HG02870 (cell line): ENCODE data around the gene COASY.
A peak's percentile ranks its signal among the peaks of the same experiment; 100 is the strongest.

Source experiments
- ATAC-seq: cut with Tn5 transposase; IDR thresholded peaks from one replicate; pipeline ENCODE4 v1.9.1; 2021; ENCODE audit warnings: mild to moderate bottlenecking, moderate library complexity; ENCODE audit not compliant: unreplicated experiment

The COASY gene

DNA sequence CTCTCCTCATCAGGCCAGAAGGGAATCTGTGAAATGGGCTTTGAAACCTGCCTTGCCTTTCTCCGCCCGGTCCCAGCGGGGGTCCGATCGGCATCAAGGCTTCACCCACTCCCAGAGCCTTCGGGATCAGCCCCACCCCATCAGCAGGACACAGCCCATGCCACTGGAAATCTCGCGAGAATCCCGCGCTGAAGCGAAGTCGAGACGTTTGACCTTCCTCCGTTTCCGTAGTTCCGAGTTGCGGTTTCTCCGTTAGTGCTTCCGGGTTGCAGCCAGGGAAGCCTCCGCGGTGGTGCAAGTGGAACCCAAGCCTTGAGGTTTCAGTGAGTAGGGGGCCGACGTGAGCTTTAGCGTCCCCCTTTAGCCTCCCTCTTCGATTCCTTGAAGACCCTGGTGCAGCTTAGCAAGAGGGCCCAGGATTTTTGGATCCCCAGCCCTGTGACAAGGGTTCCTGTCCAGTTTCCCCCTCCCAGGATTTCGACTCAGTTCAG lies at the start of gene COASY:
Gene COASY, plus strand, starts transcription at position 252 of the 491 bp plus-strand sequence. CDS start 475 bp downstream, outside the sequence.
- peak; percentile 64 for ATAC-seq

DNA sequence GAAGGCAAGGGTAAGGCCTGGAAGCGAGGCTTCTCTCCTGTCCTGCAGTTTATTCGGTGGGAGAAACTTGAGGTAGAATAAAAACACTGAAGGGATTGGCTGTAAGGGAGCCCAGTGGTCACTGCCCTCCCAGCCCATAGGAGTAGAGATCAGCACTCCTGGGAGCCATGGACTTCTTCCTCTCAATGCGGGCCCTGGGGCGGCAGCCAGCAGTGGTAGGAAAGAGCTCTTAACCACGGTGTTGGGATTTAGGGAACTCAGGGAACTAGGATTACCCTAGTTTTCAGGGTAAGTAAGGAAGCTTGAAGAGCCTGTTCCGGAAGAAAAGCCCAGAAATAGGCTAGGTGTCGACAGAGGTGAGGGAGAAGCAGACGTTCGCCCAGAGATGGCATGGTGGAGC lies 49.7 kb upstream of the COASY start:
- ATAC-seq, result no peak

DNA sequence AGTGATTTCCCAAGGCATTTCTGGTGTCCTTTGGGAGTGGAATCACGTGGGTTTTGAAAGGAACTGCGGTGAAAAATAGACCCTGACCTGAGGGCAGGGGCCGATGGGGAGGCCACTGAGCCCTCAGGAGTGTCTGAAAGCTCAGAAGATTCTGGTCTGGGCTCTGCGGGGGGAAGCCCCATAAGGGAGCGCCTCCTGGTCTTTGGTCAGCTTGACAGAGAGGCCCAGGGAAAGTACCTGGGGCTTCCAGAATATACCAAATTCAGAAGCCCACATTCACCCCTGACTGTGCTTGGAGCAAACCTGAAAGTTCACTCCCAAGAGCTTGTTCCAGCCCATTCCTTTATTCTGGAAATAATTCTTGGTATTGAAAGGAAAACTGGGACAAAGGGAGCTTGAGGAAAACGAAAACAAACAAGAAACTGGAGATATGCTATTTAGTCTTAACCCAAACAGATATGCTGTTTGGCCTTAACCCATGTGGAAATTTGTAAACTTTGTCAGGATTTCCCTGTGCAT lies 49.2 kb upstream of the COASY start:
- peak; percentile 68 for ATAC-seq

DNA sequence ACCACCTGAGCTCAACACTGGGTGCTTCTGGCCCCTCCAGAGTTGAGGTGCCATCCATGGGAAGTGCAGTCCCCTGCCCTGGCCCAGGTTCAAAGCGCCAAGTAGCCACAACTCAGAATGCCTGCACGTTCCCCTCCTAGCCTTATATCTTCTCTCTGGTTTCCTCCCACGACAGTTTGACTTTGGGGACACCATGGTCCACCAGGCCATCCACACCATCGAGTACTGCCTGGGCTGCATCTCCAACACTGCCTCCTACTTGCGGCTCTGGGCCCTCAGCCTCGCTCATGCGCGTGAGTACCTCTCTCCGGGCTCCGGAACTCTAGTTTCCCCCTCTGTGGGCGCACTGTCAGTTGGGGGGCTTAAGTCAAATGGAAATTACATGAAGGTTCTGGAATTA lies 48.3 kb upstream of the COASY start:
- ATAC-seq, result no peak

DNA sequence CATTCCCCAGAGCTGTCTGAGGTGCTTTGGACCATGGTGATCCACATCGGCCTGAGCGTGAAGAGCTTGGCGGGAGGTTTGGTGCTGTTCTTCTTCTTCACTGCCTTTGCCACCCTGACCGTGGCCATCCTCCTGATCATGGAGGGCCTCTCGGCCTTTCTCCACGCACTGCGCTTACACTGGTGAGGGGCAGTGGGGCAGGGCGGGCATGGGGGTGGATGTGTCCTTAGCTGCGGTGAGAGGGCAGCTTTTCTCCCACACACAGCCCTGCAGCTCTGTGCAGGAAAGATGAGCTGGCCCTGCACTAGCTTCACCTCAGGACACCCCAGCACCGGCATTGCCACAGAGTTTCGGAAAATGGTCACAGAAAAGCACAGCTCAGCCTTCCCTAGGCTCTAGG lies 47.7 kb upstream of the COASY start:
- ATAC-seq, result no peak

DNA sequence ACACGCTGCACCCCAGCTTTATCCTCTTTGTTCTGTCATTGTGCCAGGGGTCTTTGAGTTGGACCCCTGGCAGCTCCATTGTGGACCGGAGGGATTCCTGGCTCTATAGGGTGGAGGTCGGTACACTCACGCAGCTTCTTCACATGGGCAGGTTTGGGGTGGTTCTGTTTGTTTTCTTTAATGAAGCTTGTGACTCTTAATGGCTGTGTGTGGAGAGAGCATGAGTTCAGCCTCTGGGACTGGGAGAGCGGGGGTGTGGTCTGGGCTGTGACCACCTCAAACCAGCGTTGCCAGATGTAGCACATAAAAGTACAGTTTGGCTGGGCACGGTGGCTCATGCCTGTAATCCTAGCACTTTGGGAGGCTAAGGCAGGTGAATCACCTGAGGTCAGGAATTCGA lies 47.1 kb upstream of the COASY start:
- ATAC-seq, result no peak

DNA sequence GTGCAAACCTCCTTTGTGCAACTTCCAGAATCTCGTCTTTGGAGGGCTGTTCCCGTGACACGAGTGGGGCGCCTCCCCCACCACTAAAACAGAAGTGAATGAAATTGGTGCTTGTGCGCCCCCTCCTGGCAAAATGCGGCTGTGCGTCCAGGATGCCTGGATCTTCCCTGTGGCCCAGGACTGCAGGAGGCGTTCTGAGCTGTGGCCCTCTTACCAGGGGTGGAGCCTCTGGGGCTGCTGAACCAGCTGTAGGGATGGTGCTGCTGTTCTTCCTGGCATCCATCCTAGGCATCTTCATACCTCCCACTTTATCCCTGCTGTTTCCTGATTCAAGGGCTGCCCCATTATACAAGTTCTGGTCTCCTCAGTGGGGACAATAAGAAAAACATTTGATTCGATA lies 44.4 kb upstream of the COASY start:
- ATAC-seq, result no peak

DNA sequence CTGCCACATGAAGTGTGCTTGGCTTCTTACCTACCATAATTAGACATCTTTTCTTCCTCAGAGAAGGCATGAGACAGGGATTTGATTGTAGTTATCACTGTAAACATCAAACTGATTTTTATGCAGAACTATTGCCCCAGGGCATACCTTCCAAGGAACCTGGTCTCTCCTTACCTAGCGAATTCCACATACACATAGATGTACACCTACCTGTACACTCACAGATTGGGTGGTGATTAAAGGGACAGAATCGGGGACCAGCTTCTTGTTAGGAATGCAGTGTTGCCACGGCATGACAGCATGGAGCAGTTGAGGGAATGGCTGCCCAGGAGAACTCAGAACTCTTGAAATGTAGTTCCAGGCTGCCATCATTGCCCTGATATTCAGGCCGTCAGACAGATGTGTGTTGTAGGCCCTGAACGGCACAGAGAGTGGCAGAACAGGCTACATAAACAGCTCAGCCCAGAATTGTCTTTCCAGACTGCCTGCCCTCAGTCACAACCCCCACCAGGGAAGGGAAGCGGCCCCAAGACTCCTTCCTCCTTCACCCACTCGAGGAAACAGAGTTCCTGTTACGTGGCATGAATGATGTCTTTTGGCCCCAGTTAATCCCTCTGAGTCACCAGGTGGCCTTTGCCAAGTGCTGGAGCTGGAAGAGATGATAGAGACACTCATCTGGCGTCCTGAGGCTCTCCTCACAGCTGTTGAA lies 43.7 kb upstream of the COASY start:
- ATAC-seq, result no peak

DNA sequence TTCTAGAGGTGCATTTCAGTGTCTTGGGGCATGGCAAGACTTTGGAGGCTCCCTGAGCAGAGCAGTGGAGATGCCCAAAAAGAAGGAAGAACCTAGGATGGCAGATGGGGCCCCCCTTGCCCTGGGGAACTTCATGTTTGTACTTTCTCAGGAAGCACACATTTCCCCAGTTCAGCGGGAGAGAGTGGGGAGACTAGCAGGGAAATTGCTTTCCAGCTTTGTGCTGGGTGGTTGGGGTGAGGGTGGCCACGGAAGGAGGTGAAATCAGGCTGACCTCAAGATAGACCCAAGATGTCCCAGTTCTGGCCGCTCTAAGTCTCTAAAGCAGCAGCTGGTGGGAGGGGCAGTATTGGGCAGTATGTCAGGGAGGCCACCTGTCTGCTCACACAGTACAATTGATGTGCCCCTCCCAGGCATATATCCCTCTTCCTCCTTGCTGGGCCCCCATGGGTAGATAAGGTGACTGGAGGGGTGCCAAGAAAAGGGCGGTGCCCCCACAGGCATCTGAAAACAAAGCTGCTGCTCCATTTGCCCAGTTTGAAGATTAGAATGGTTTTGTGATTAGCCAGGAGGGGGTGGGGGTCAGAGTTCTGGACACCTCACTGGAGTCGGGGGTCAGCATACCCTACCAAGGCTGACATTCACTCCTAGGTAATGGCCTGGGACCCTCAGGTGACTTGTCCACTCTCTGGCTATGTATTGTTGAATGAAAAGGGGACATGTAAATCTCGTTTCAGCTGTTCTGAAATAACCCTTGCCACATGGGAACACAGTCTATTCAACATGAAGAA lies 43.0 kb upstream of the COASY start:
- no peak for ATAC-seq

DNA sequence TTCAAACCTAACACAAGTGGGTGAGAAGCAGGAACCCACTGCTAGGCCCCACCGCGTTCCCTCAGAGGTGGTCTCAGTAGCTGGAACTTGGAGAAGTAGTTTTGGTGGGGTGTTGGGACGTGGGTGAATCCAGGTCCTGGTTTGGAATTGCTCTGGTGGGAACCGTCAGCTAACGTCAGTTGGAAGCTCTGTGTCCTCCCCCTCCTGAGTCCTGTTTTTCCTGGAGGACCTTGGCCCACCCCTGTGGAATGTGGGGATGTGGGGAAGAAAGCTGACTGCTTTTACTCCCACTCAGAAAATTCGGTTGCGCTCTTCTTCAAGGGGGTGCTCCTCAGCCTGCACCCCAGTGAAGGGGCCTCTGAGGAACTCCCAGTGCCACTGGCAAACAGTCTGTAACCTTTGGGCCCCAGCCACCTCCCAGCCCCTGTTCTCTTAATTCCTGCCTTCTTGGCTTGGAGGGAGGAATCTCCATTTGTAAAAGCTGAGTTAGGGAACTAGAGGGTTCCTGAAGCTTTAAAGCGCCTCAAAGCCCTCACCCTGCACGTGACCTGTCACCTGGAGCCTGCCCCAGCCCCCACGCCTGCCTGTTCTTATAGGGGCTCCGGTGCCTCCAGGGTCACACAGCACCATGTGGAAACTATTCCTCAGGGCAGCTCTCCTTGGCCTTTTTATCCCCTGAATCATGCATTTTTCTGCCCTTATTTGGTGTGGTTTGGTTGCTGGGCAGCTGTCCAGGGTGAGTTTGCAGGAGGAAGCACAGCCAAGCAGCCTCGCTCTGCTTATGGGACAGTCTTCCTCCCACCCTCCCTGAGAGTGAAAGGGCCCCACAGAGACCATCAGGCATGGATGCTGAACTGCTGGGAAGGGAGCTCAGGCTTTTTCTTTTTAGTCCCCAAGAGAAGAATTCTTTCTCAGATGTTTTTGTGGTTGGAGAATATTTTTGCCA lies 42.1 kb upstream of the COASY start:
- ATAC-seq, result no peak

DNA sequence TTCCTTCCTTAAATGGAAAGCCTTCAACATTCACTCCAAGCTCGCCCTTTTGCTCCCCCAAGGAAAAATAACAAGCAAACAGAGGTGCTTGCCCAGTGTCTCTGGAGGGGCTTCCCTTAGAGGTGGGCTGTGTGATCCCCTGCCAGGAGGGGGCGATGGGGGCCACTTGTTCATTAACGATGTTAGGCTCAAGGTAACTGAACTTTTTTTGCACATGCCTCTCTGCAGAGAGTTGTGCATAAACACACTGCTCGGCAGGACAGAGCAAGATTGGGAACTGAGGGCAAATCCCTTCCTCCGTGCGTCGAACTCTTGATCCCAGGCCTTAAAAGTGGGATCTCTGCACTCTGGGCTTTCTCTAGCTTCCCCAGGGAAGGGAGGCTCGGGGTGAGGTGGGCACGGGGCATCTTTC lies 41.4 kb upstream of the COASY start:
- ATAC-seq, result no peak

DNA sequence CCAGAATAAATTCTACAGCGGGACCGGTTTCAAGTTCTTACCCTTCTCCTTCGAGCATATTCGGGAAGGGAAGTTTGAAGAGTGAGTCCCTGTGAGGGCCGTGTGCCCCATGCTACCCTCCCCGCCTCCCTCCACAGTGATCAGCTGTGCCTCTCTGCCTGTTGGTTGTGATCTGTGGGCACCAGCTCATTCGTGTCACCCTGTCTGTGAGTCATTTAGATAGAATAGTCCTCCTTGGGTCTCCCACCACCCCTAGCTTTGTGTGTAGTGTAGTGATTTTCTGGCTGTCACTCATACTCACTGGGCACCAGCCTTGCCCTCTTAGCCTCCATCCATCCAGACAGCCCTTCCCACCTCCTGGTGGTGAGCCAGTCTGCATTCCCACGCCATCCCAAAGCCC lies 40.9 kb upstream of the COASY start:
- no peak for ATAC-seq

DNA sequence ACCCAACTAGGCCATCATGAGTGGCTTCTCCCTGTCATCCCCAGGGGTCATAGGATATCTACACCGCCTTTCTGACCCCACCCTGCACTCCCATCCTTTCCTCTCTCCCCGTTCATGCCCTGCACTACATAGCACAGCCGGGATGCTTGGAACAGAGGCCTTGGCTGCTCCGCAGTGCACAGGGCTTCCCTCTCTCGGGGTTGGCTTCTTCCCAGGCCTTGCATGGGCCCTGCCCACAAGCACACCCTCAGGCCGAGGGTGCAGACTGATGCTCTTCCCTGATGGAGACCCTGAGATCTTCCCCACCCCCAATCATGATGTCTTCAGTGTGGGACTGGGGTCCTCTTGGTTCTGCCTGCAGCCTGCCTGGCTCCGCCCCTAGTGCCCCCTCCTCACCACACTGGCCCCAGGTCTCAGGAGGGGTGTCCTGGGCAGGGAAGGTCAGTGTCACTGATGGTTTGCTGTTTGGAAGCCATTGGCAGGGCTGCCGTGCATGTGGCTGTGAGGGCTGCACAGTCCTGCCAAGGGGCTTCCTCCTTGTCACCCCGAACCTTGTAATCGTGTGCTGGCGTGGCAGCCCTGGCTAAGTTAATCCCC lies 40.2 kb upstream of the COASY start:
- ATAC-seq, result no peak

DNA sequence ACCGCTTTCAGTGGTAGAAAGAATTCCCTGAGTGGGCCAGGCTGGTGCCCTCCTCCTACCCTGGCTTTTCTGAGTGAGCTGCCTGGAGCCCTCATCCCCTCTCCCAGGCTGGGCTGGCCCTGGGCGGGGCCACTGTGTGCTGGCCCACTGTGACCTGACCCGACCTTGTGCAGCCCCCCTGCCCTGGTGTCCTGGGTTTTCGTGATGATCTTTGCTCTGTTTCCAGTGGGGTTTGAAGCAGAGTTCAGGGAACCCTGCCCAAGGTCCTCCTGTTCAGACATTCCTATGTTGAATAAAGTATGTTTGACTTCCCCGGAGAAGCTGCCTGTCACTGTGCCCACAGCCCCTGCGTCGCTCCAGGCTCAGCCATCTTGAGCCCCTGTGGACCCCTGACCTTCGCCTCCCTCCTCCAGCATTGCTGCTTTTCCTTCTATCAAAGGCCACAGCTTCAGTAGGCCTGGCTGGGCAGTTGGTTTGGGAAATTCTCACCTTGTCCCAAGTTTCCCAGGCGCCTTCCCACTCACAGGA lies 39.6 kb upstream of the COASY start:
- no peak for ATAC-seq

DNA sequence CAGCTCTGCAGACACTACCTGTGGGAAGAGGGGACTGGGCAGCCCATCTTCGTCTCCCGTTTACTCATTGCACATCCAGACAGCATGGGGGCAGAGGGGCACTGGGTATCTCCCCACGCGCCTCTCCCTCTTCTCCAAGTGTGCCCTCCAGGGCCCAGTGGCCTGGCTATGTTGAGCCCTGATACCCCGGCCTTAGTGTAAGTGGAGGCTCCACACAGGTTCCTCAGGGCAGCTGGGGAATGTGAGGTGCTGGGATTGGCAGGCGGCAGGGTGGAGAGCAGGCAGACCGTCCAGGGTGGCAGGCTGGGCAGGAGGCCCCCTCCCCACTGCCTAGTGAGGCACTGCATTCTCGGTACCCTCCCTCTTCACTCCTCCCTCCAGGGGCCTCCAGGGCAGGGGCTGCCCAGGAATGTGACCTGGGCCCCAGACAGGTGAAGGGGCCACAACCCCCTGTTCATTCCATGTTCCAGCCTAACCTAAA lies 39.1 kb upstream of the COASY start:
- ATAC-seq, result no peak

DNA sequence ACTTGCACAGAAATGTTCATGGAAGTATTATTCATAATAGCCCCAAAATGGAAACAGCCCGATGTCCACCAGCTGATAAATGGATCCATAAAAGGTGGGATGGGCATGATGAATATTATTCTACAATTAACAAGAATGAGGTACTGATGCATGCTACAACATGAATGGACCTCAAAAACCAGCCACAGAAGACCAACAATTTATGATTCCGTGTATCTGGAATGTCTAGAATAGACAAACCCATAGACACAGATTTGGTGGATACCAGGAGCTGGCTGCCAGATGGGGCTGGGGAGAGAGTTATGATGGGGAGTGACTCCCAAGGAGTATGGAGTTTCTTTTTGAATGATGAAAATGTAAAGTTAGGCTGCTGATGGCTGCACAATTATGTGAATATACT lies 36.7 kb upstream of the COASY start:
- no peak for ATAC-seq

DNA sequence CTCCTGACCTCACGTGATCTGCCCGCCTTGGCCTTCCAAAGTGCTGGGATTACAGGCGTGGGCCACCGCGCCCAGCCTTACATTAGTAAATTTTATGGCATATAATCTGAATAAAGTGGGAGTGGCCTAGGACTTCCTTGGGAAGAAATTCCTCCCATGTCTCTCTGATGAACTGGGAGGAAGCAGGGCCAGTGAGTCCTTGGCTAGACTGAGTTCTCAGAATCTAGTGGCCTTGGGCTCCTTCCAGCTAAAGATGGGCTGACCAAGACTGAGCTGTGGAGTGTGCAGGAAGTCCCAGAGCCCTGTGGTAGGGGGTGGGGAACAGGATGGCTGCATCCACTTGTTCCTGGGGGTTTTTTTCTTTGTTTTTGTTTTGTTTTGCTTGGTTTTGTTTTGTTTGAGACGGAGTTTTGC lies 35.9 kb upstream of the COASY start:
- ATAC-seq, result no peak

DNA sequence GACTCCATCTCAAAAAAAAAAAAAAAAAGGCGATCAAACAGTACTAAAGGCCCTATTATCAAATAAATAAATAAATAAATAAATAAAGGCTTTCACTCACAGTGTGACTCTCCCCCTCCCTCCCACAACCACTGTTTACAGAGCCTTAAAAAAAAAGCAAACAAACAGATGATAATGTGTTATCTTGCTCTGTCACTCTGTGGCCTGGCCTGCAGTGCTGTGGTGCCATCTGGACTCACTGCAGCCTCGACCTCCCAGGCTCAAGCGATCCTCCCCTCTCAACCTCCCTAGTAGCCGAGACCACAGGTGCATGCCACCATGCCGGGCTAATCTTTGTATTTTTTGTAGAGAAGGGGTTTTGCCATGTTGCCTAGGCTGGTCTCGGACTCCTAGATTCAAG lies 34.0 kb upstream of the COASY start:
- ATAC-seq, result no peak

DNA sequence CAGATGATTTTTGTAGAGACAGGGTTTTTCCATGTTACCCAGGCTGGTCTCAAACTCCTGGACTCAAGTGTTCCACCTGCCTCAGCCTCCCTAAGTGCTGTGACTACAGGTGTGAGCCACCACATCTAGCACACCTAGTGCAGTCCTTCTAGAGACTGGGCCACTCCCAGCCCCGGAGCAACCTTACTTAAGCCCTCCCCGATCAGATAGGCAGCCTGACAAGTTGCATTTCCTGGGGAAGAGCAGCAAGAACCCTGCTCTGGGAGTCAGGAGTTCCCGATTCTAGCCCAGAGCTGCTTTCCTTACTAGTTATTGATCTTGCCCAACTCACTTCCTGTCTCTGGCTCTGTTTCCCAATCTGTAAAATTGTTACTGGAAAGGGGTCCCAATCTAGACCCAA lies 32.9 kb upstream of the COASY start:
- no peak for ATAC-seq

DNA sequence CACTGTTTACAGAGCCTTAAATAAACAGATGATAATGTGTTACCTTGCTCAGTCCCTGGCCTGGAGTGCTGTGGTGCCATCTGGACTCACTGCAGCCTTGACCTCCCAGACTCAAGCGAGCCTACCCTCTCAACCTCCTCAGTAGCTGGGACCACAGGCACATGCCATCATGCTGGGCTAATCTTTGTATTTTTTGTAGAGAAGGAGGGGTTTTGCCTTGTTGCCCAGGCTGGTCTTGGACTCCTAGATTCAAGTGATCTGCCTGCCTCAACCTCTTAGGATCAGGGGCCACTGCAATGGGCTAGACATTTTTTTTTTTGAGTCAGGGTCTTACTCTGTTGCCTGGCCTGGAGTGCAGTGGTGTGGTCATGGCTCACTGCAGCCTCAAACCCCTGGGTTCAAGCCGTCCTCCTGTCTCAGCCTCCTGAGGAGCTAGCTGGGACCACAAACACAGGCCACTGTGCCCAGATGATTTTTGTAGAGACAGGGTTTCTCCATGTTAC lies 30.9 kb upstream of the COASY start:
- ATAC-seq, result no peak
